ENCODE results near the gene MRPL55. TPM values are rescaled to one million over a fixed set of nuclear protein-coding genes. Genes with fewer than 3 reads are reported as not detected.

MRPL55 gene
- total and polyA plus RNA-seq, 2 experiments from 2014 or later = 92.4 to 172 TPM

GRCh38 chr1:228100822-228101613 is 8.1 kb downstream of the MRPL55 start:
- Histone ChIP-seq H3K36me3 (ENCODE audit: insufficient read depth) (peaks cover 3% of the 10 kb centered on the region; the same call in 1 of the 2 replicates), H2AFZ (no peak overlapping the region), H3K4me1 (ENCODE audit: insufficient read depth) (0 out of 2 replicates have a peak, but pooled peaks cover 3% of the 10 kb centered on the region), H4K20me1 (replicated peaks; ENCODE audit: insufficient read depth) (peaks cover 7% of the 10 kb centered on the region; the same call in 1 of the 2 replicates), H3K4me2 (peak overlapping the region; percentile 86; the same call in 1 of the 2 replicates), H3K27me3 (ENCODE audit: insufficient read depth) (no peaks in the 10 kb centered on the region), H3K4me3 (no peak overlapping the region), H3K9me2 (ENCODE audit: insufficient read depth) (no peaks in the 10 kb centered on the region), H3K79me2 (replicated peaks; ENCODE audit: insufficient read depth) (peaks cover 9% of the 10 kb centered on the region), H3K27ac (ENCODE audit: low read depth) (no peak overlapping the region), H3F3A (replicated peaks; ENCODE audit: low read depth) (0 out of 2 replicates have a peak, but pooled peaks cover 2% of the 10 kb centered on the region)
- DNase-seq (ENCODE audit: low spot score) (no peak), ATAC-seq (no peak)
- Mint-ChIP-seq H3K4me1 (peaks cover 8% of the 10 kb centered on the region; the same call in 1 of the 3 replicates), H3K27me3 (ENCODE audit: insufficient read depth, low read depth, poor library complexity) (peaks cover 23% of the 10 kb centered on the region), H3K27ac (no peak overlapping the region), H3K36me3 (ENCODE audit: low read depth) (peaks cover 41% of the 10 kb centered on the region), H3K9me3 (no peaks in the 10 kb centered on the region; the same call in 2 of the 3 replicates), H3K4me3 (peak overlapping the region; percentile 92)
- no peak for TF ChIP-seq EZH2 (IDR thresholded peaks at IDR 0.05; ENCODE audit: low read depth, unreplicated experiment)
- TF ChIP-seq POLR2AphosphoS5 (IDR thresholded peaks at IDR 0.05; ENCODE audit: low read depth) = no peak
- no peak for TF ChIP-seq CTCF (conservative IDR thresholded peaks at IDR 0.05; ENCODE audit: low read depth in 2 of 2)
- TF ChIP-seq JUNB (IDR thresholded peaks at IDR 0.05; ENCODE audit: unreplicated experiment) = no peak
- TF ChIP-seq ZNF114 (CRISPR knock-in tag; IDR thresholded peaks at IDR 0.05) = no peak
- TF ChIP-seq NANOG (IDR thresholded peaks at IDR 0.05; ENCODE audit: borderline replicate concordance) = no peak
- TF ChIP-seq EZH2phosphoT487 (IDR thresholded peaks at IDR 0.05; ENCODE audit: unreplicated experiment) = no peak
- no peak for TF ChIP-seq REST (IDR thresholded peaks at IDR 0.05; ENCODE audit: unreplicated experiment)
- no peak for TF ChIP-seq ZNF331 (CRISPR knock-in tag; IDR thresholded peaks at IDR 0.05; ENCODE audit: low read depth)
- TF ChIP-seq ETS1 (IDR thresholded peaks at IDR 0.05) = no peak

Data from GM23338 (cell line).